SK-N-MC (cell line): ENCODE results near the gene SGSM1.

Source experiments
- DNase-seq: peaks from one replicate; pipeline ENCODE4 v3.0.0-alpha.2; 2011; ENCODE audit warnings: low read depth, low spot score
- H3K27ac ChIP-seq: fragments of 200-600 bp; sonication (generic); 2 replicates; pipeline ENCODE4 v1.5.1; 2016; ENCODE audit warnings: mixed run types
- H3K36me3 ChIP-seq: fragments of 200-600 bp; sonication (generic); 2 replicates; pipeline ENCODE4 v1.6.1; 2017; ENCODE audit warnings: antibody characterized with exemption, low read length, mixed read lengths; ENCODE audit not compliant: insufficient read depth
- H3K4me3 ChIP-seq: fragments of 200-600 bp; sonication (generic); 2 replicates; pipeline ENCODE4 v1.5.1; 2016
- H3K9ac ChIP-seq: fragments of 200-600 bp; sonication (generic); 2 replicates; pipeline ENCODE4 v1.8.0; 2017; ENCODE audit warnings: mixed run types, mixed read lengths; ENCODE audit not compliant: insufficient read length
- H3K9me3 ChIP-seq: fragments of 200-600 bp; sonication (generic); 2 replicates; pipeline ENCODE4 v1.6.1; 2017; ENCODE audit warnings: low read depth, mild to moderate bottlenecking, antibody characterized with exemption, low read length, moderate library complexity, mixed read lengths
- EZH2 ChIP-seq: fragments of 200-600 bp; sonication (generic); IDR thresholded peaks from one replicate; pipeline ENCODE4 v1.6.1; 2017; ENCODE audit warnings: antibody characterized with exemption
- FOXP2 ChIP-seq: optimal IDR thresholded peaks from 2 replicates; pipeline ENCODE3; 2011; ENCODE audit warnings: mild to moderate bottlenecking, moderate library complexity; ENCODE audit not compliant: insufficient read depth; ENCODE audit errors: extremely low read length, control extremely low read depth
- POLR2AphosphoS5 ChIP-seq: IDR thresholded peaks from 2 replicates; pipeline ENCODE4 v1.6.1; 2012; ENCODE audit warnings: mild to moderate bottlenecking, low read depth, low read length, borderline replicate concordance

Gene SGSM1

GRCh38 chr22:24976442-24977218 lies 170.6 kb downstream of the SGSM1 start:
- H3K9ac ChIP-seq = no peak overlapping the region
- H3K4me3 ChIP-seq = no peak overlapping the region
- no peak for DNase-seq
- TF ChIP-seq POLR2AphosphoS5 = no peak
- TF ChIP-seq EZH2 = no peak
- no peak for TF ChIP-seq FOXP2
- H3K27ac ChIP-seq = no peak overlapping the region
- no peaks in the 10 kb centered on the region for H3K36me3 ChIP-seq
- H3K9me3 ChIP-seq = no peaks in the 10 kb centered on the region
